LHCN-M2 (cell line): ENCODE measurements around the gene MYOM3. TPM values are rescaled to one million over a fixed set of nuclear protein-coding genes. Genes with fewer than 3 reads are reported as not detected.
"Not testable (repeated sequence)": the region's sequence is repeated elsewhere in the genome, so short reads cannot be mapped to it uniquely, and the experiment has no call there.

ENCODE experiments used
- DNase-seq: peaks from one replicate; pipeline ENCODE4 v3.0.0-alpha.2; 2012; ENCODE audit warnings: low read depth
- total RNA-seq: library from RNA; depleted of rRNA; stranded (reverse); fragments of >200 nt; gene quantifications from 2 replicates; pipeline ENCODE4 v1.2.3, GENCODE V29; 2014

The MYOM3 gene
- total RNA-seq, 1 experiment from 2014 or later, result not detected

GRCh38 chr1:24074196-24074595, 37.7 kb downstream of the MYOM3 start:
- DNase-seq, result no peak

DNA sequence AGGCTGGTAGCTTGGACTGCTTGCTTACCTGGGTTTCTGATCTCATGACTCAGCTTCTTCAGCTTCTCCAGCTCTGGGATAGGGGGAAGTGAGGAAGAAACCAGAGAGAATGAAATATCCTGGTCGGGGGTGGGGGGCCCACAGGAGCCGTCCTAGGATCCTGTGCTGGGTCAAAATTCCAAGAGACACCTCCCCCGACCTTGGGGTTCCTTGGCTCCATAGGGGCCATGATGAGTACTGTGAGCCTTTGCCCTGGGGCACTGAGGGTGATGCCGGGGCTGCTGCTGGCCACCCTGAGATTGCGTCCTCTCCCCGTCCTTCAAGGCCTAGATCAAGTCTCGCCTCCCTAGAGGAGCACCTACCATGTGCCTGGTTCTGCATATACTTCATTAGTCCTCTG, 40.0 kb downstream of the MYOM3 start:
- DNase-seq, result no peak

- peak; percentile 67 for DNase-seq
Measured at GRCh38 chr1:24070821-24071393, 41.0 kb downstream of the MYOM3 start.

DNA sequence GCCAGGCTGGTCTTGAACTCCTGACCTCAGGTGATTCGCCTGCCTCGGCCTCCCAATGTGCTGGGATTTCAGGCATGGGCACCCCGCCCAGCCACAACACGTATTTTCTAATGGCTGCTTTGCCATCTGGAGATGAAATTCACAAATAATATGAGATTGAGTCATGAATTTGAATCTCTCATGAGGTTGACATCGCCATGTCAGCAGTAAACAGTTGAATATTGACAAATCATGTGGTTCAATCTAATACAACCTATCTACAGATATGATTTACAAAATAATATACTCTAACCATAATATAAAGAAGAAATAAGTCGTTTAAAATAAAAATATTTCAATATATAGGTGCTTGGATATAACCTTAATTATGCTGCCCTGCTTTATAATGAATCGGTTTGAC, 42.1 kb downstream of the MYOM3 start:
- peak; percentile 2 for DNase-seq

- DNase-seq, result no peak
Measured at GRCh38 chr1:24067978-24068377, 44.0 kb downstream of the MYOM3 start.

GRCh38 chr1:24065304-24065703, 46.6 kb downstream of the MYOM3 start:
- no peak for DNase-seq

DNA sequence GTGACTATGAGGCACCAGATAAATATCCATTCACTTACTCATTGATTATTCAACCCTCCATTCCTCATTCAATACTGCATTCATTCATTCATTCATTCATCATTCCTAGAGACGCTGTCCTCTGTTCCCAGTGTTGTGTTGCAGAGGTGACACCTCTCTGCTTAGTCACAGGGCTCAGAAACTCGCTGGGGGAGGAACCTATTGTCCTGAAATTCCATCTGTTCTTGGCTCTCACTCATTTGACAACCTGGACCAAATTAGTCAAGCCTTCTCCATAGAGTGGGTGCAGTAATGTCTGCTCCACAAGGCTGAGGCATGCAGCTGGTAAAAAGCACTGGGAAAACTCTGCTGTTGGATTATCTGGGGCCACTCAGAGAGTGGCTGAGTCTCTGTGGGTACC, 49.7 kb downstream of the MYOM3 start:
- no peak for DNase-seq

GRCh38 chr1:24060482-24060881, 51.5 kb downstream of the MYOM3 start:
- DNase-seq, result no peak

GRCh38 chr1:24058671-24059455, 53.1 kb downstream of the MYOM3 start:
- DNase-seq, result no peak

GRCh38 chr1:24057171-24057570, 54.8 kb downstream of the MYOM3 start:
- no peak for DNase-seq

GRCh38 chr1:24055681-24056080, 56.3 kb downstream of the MYOM3 start:
- no peak for DNase-seq

DNA sequence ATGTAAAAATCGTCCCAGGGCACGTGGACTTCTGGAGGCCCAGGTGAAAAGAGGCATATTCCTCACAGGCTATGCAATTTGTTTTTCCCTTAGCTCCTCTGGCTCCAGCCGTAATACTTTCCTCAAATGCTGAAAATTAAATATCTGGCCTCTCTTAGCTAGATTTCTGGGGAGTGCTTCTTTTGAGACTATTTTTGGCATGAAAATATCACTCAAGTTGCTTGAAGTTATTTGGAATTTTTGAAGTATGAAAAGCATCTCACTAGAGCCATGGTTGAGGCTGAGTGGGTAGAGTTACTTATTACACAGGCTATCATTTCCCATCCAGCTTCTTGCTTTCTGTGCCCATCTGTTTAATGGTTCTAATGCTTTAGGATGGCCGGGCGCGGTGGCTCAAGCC, 59.7 kb downstream of the MYOM3 start:
- no peak for DNase-seq

- no peak for DNase-seq
Measured at GRCh38 chr1:24051206-24051945, 60.6 kb downstream of the MYOM3 start.

DNA sequence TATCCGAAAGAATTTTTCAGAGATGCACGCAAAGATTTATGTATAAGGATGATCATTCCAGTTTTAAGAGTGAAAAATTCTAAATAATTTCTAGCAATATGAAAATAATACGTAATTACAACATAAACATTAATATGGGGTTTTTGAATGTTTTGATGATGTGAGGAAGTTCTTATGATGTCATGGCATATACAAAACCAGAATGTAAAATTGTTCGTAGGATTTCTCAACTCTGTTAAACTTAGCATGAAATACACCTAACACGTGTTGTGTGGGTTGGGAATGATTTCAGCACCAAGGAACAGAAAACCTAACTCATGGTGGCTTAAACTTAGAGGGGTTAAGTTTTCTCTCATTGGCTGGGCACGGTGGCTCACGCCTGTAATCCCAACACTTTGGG, 62.2 kb downstream of the MYOM3 start:
- DNase-seq, result no peak

- DNase-seq, result not testable (repeated sequence)
Measured at GRCh38 chr1:24048894-24049293, 63.0 kb downstream of the MYOM3 start.

DNA sequence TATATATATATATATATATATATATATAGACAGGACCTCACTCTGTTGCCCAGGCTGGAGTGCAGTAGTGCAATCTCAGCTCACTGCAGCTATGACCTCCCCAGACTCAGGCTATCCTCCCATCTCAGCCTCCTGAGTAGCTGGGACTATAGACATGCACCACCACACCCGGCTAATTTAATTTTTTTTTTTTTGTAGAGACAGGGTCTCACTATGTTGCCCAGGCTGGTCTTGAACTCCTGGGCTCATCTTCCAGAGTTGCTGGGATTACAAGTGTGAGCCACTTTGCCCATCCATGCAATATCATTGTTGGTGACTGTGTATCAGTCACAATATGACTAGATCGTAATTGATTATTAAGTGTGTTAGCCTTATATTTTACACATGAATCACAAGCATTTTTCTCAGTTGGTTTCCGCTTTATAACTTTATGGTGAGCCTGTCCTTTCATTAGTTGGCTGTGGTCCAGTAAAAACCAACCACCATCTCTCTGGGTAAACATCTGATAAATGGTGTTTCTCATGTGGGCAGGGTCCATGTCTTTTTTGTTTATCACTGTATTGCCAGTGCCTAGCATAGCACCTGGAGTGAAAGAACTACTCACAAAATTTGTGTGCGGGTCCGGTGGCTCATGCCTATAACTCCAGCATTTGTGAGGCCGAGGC, 63.6 kb downstream of the MYOM3 start:
- DNase-seq, result no peak

DNA sequence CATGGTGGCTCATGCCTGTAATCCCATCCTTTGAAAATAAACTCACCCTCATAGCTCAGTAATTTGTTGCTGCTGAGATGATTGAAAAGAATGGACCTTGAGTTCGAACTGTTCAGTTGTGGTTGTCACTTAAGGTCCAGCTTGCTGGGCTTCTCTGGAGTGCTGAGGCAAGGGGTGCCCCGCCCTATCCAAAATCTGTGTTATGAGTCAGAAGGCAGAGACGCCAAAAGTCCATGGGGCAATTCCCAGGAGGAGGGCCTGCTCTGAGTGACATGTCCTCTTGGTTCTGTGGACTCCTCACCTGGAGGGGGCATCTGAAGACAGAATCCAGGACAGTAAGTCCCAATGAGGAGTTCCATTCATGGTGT, 64.8 kb downstream of the MYOM3 start:
- DNase-seq, result peak; percentile 88

- peak; percentile 34 for DNase-seq
Measured at GRCh38 chr1:24045771-24046170, 66.2 kb downstream of the MYOM3 start.

- not testable (repeated sequence) for DNase-seq
Measured at GRCh38 chr1:24044672-24045071, 67.3 kb downstream of the MYOM3 start.

GRCh38 chr1:24043345-24044032, 68.4 kb downstream of the MYOM3 start:
- no peak for DNase-seq

GRCh38 chr1:24042315-24042714, 69.6 kb downstream of the MYOM3 start:
- no peak for DNase-seq

- DNase-seq, result no peak
Measured at GRCh38 chr1:24036088-24036487, 75.8 kb downstream of the MYOM3 start.
